Progenitor cell of endocrine pancreas (in vitro differentiated cells): ENCODE results near the gene TMEM202. TPM values are rescaled to one million over a fixed set of nuclear protein-coding genes. Genes with fewer than 3 reads are reported as not detected.

Experiments
- DNase-seq: peaks from one replicate; pipeline ENCODE4 v3.0.0; 2021; ENCODE audit warnings: low spot score; ENCODE audit not compliant: unreplicated experiment
- H3K27ac Mint-ChIP-seq: 2 replicates; pipeline ENCODE4 v1.8.0; 2021; ENCODE audit warnings: mild to moderate bottlenecking, moderate library complexity, mixed read lengths
- H3K27me3 Mint-ChIP-seq: 2 replicates; pipeline ENCODE4 v1.8.0; 2021; ENCODE audit warnings: mixed read lengths
- H3K36me3 Mint-ChIP-seq: 2 replicates; pipeline ENCODE4 v1.8.0; 2022; ENCODE audit warnings: mixed read lengths; ENCODE audit not compliant: insufficient read depth
- H3K4me1 Mint-ChIP-seq: 2 replicates; pipeline ENCODE4 v1.8.0; 2021; ENCODE audit warnings: low read depth, mixed read lengths
- H3K4me3 Mint-ChIP-seq: 2 replicates; pipeline ENCODE4 v1.8.0; 2021; ENCODE audit warnings: low read depth, mild to moderate bottlenecking, moderate library complexity, mixed read lengths
- H3K9me3 Mint-ChIP-seq: 2 replicates; pipeline ENCODE4 v1.8.0; 2021; ENCODE audit warnings: low read depth, mixed read lengths
- long read RNA-seq: library from polyadenylated mRNA; unstranded; transcript quantifications from one replicate; pipeline ENCODE4 v2.0.0, GENCODE V29; 2020
- total RNA-seq: library from RNA; stranded (reverse); gene quantifications from 2 replicates; pipeline ENCODE4 v1.2.1, GENCODE V29; 2021
- TF ChIP-seq, protein P1 (sequence below): fragments of 200-600 bp; sonication (generic); IDR thresholded peaks from one replicate; pipeline ENCODE4 v1.5.0; 2021; ENCODE audit warnings: antibody characterized with exemption, mild to moderate bottlenecking; ENCODE audit not compliant: unreplicated experiment

The TMEM202 gene
- total RNA-seq = not detected in 2 replicates
- long read RNA-seq = 0 reads

DNA sequence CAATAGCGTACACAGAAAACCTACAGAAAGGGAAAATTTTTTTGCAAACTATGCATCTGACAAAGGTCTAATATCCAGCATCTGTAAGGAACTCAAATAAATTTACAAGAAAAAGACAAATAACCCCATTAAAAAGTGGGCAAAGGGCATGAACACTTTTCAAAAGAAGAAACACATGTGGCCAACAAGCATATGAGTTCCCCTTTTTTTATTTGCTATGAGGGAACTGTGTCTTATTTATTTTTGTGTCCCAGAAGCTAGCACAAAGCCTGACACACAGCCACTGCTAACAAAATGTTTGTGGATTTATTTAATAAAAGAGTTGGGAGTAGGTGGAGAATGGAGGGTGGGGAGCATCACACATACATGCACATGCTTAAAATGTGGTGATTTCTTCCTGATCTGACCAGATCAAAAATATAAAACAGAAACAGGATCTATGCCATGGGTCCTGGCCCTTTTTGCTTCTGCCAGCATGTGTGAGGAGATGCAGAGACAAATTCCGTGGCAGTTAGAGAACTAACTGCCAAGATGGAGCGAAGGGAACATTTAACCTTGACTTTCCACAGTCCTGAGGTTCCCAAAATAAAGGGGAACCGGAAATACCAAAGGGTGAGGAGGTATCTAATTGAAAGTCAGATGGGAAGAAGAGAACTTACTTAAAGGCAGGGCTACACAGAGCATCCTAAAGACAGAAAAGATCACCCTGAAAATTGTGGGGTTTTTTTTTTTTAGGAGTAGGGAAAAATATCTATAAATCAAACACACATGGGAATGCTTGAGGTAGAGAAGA lies at the start of gene TMEM202:
Gene TMEM202, plus strand, starts transcription at position 510 of the 793 bp plus-strand sequence. Its CDS starts 22 bp downstream, at position 532.
- Mint-ChIP-seq H3K36me3 (peaks cover 1% of the 10 kb centered on the region), H3K9me3 (peaks cover 6% of the 10 kb centered on the region), H3K27me3 (peaks cover 46% of the 10 kb centered on the region), H3K4me1 (no peaks in the 10 kb centered on the region), H3K4me3 (no peak within 1 kb of the TSS), H3K27ac (no peak within 1 kb of the TSS)
- DNase-seq = no peak
- TF ChIP-seq, protein P1, sequence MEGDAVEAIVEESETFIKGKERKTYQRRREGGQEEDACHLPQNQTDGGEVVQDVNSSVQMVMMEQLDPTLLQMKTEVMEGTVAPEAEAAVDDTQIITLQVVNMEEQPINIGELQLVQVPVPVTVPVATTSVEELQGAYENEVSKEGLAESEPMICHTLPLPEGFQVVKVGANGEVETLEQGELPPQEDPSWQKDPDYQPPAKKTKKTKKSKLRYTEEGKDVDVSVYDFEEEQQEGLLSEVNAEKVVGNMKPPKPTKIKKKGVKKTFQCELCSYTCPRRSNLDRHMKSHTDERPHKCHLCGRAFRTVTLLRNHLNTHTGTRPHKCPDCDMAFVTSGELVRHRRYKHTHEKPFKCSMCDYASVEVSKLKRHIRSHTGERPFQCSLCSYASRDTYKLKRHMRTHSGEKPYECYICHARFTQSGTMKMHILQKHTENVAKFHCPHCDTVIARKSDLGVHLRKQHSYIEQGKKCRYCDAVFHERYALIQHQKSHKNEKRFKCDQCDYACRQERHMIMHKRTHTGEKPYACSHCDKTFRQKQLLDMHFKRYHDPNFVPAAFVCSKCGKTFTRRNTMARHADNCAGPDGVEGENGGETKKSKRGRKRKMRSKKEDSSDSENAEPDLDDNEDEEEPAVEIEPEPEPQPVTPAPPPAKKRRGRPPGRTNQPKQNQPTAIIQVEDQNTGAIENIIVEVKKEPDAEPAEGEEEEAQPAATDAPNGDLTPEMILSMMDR = no peak

DNA sequence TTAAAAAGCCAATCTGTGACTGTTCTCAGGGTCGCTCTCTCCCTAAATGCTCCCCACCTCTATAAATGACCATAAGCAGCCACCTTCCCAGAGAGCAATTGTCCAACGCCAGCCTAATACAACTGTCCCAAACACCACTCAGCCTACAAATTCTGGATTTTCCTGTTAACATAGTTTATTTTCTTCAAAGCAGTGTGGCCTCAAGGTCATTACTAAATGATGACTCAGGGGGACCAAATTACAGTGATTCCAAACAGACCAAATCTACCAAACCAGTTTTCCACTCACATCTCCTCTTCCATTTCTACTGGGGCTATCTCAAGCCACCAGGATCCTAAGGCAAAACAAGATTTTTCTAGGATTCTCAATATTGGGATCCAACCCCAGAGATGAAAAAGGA lies 44.8 kb upstream of the TMEM202 start:
- Mint-ChIP-seq H3K36me3 (peaks cover 7% of the 10 kb centered on the region), H3K4me3 (no peak overlapping the region)
- TF ChIP-seq, protein P1 = no peak

GRCh38 chr15:72354496-72354895 lies 43.6 kb upstream of the TMEM202 start:
- Mint-ChIP-seq H3K27me3 (no peaks in the 10 kb centered on the region), H3K4me3 (no peak overlapping the region), H3K27ac (no peak overlapping the region), H3K9me3 (no peaks in the 10 kb centered on the region), H3K4me1 (no peaks in the 10 kb centered on the region), H3K36me3 (peaks cover 5% of the 10 kb centered on the region)
- DNase-seq = no peak
- TF ChIP-seq, protein P1 = no peak

More for the DNA sequence above, 44.8 kb upstream of the TMEM202 start:
- no peaks in the 10 kb centered on the region for H3K4me1 Mint-ChIP-seq
- DNase-seq = no peak
- no peak overlapping the region for H3K27ac Mint-ChIP-seq
- H3K27me3 Mint-ChIP-seq = no peaks in the 10 kb centered on the region
- no peaks in the 10 kb centered on the region for H3K9me3 Mint-ChIP-seq

- no peak overlapping the region for H3K27ac Mint-ChIP-seq
- DNase-seq = no peak
- H3K4me3 Mint-ChIP-seq = no peak overlapping the region
- H3K36me3 Mint-ChIP-seq = peaks cover 2% of the 10 kb centered on the region
- H3K4me1 Mint-ChIP-seq = no peaks in the 10 kb centered on the region
- TF ChIP-seq, protein P1 = no peak
- no peaks in the 10 kb centered on the region for H3K27me3 Mint-ChIP-seq
- no peaks in the 10 kb centered on the region for H3K9me3 Mint-ChIP-seq
Observed at GRCh38 chr15:72358121-72358520, 40.0 kb upstream of the TMEM202 start.

- Mint-ChIP-seq H3K4me3 (no peak overlapping the region), H3K4me1 (no peaks in the 10 kb centered on the region), H3K27me3 (no peaks in the 10 kb centered on the region), H3K27ac (no peak overlapping the region), H3K9me3 (no peaks in the 10 kb centered on the region), H3K36me3 (no peaks in the 10 kb centered on the region)
- TF ChIP-seq, protein P1 = no peak
- no peak for DNase-seq
Observed at GRCh38 chr15:72358650-72359171, 39.4 kb upstream of the TMEM202 start.
